Right lobe of liver (tissue), 4 donors: ENCODE data around the gene HSPA12B.

Experiments used
- CTCF ChIP-seq, 4 donors: fragments of 200-600 bp in 3 of 4; fragments of 450-650 bp in 1 of 4; IDR thresholded peaks; one replicate each; pipeline versions ENCODE4 v1.5.1 to v1.8.0; 2016 to 2022; ENCODE audit warnings: antibody characterized with exemption in 4 of 4, mild to moderate bottlenecking in 2 of 4
- POLR2A ChIP-seq: fragments of 450-650 bp; IDR thresholded peaks from one replicate; pipeline ENCODE4 v1.6.1; 2017; ENCODE audit warnings: antibody characterized with exemption, mild to moderate bottlenecking
- donor health status: DM: no; HTN: no; CAD: no.
- donor health status: DM: no; HTN: no; CAD: no.
- donor health status: DM: no; HTN: yes; CAD: no.

- TF ChIP-seq CTCF (IDR thresholded peaks at IDR 0.05) (no peak), POLR2A (no peak)
These were observed 24.8 kb downstream of the HSPA12B start for GRCh38 chr20:3757268-3757667.
